ENCODE results near the gene C22orf23. TPM values are rescaled to one million over a fixed set of nuclear protein-coding genes. Genes with fewer than 3 reads are reported as not detected.

C22orf23 gene
- total and polyA plus RNA-seq, 9 of the 15 experiments (the other 6 are each of a cell fraction or from before 2014, with no cell fraction given): 0.25 to 1.0 (median 0.53) TPM

DNA sequence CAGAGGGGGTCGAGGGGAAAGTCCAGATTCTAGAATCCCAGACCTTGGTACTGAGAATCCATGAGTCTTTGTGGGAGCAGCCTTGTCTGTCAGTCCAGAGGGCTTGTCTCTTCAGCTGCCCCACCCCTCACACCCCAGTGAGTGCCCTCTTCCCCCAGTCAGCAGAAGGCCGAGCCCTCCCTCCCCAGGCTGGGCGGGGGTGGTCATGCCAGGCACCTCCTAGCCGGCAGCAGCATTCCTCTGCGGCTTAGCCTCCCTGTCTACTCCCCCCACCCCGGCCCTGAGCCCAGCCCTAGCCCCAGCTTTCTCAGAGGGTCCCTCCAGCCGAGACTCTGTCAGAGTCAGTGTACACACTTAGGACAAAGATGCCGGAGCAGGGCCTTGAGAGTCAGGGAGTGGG lies 26.4 kb upstream of the C22orf23 start:
- Histone ChIP-seq H3K4me1 (replicated peaks in 1 of 2; ENCODE audit: control insufficient read depth in 2 of 2, insufficient read depth in 2 of 2, low read length in 2 of 2) (peaks cover 0 to 7% of the 10 kb centered on the region in 2 experiments; a peak in 2 of 5 replicates), H2AFZ (ENCODE audit: low read depth, low read length) (no peak overlapping the region), H3K79me2 (ENCODE audit: control insufficient read depth, insufficient read depth, low read length) (no peaks in the 10 kb centered on the region), H3K36me3 (ENCODE audit: control insufficient read depth, insufficient read depth, low read length) (no peaks in the 10 kb centered on the region), H3K27ac (ENCODE audit: extremely low read depth, low read depth, low read length) (no peak overlapping the region), H4K20me1 (replicated peaks; ENCODE audit: control insufficient read depth, insufficient read depth, low read length) (no peaks in the 10 kb centered on the region), H3K4me3 (no peak overlapping the region), H3K9me3 (replicated peaks; ENCODE audit: control insufficient read depth, insufficient read depth, low read depth, low read length) (no peaks in the 10 kb centered on the region), H3K27me3 (ENCODE audit: control insufficient read depth in 2 of 2, insufficient read depth in 2 of 2, low read length in 2 of 2) (no peaks in the 10 kb centered on the region), H3K4me2 (ENCODE audit: insufficient read depth, low read length) (no peak overlapping the region), H3K9me1 (ENCODE audit: control insufficient read depth, insufficient read depth, low read length) (no peaks in the 10 kb centered on the region), H3K9ac (ENCODE audit: insufficient read depth in 1 of 2, low read depth in 2 of 2, low read length in 2 of 2) (no peak overlapping the region)
- DNase-seq (ENCODE audit: extremely low read depth in 1 of 4, low spot score in 3 of 4) (no peak), ATAC-seq (no peak), FAIRE-seq (no peak)
- intact Hi-C loops (cut with micrococcal nuclease): no loop called here
- BruUV-seq (replicated peaks): no TSS peak
- 40% methylated on average over 4 of the region's 8 CpGs for WGBS (ENCODE audit: insufficient coverage, low coverage, missing lambda C conversion rate)
- ChIA-PET POLR2A (interaction anchor here (0.5 to 0.7 kb wide), 2 partner anchors 13 to 107 kb away, joined by 3 read pairs; no protein-coding TSS in a partner anchor), CTCF (ENCODE audit: low intra/inter-chr PET ratio) (no interaction called here)
- in situ Hi-C loops (cut with MboI): loop anchor here (10.0 kb wide), 1 partner anchor 435 kb away; no protein-coding TSS in a partner anchor
- no peak for TF ChIP-seq L3MBTL2 (IDR thresholded peaks at IDR 0.05)
- TF ChIP-seq DNMT1 (IDR thresholded peaks at IDR 0.05): no peak
- TF ChIP-seq, protein P1, sequence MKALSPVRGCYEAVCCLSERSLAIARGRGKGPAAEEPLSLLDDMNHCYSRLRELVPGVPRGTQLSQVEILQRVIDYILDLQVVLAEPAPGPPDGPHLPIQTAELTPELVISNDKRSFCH (CRISPR knock-in tag; IDR thresholded peaks at IDR 0.05): no peak
- TF ChIP-seq, protein P1 (tag; IDR thresholded peaks at IDR 0.05): no peak
- TF ChIP-seq, protein P2, sequence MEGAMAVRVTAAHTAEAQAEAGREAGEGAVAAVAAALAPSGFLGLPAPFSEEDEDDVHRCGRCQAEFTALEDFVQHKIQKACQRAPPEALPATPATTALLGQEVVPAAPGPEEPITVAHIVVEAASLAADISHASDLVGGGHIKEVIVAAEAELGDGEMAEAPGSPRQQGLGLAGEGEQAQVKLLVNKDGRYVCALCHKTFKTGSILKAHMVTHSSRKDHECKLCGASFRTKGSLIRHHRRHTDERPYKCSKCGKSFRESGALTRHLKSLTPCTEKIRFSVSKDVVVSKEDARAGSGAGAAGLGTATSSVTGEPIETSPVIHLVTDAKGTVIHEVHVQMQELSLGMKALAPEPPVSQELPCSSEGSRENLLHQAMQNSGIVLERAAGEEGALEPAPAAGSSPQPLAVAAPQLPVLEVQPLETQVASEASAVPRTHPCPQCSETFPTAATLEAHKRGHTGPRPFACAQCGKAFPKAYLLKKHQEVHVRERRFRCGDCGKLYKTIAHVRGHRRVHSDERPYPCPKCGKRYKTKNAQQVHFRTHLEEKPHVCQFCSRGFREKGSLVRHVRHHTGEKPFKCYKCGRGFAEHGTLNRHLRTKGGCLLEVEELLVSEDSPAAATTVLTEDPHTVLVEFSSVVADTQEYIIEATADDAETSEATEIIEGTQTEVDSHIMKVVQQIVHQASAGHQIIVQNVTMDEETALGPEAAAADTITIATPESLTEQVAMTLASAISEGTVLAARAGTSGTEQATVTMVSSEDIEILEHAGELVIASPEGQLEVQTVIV (CRISPR knock-in tag; IDR thresholded peaks at IDR 0.05; ENCODE audit: borderline replicate concordance): no peak
- TF ChIP-seq HNRNPH1 (optimal IDR thresholded peaks at IDR 0.05; ENCODE audit: low read depth, low read length): no peak
- TF ChIP-seq ZBTB1 (CRISPR knock-in tag; IDR thresholded peaks at IDR 0.05; ENCODE audit: borderline replicate concordance, low read depth): no peak
- no peak for TF ChIP-seq ZNF212 (CRISPR knock-in tag; IDR thresholded peaks at IDR 0.05)
- TF ChIP-seq IFI16 (CRISPR knock-in tag; IDR thresholded peaks at IDR 0.05): no peak
- no peak for TF ChIP-seq NFE2L1 (tag; IDR thresholded peaks at IDR 0.05; ENCODE audit: borderline replicate concordance, low read depth)
- TF ChIP-seq, protein P3, sequence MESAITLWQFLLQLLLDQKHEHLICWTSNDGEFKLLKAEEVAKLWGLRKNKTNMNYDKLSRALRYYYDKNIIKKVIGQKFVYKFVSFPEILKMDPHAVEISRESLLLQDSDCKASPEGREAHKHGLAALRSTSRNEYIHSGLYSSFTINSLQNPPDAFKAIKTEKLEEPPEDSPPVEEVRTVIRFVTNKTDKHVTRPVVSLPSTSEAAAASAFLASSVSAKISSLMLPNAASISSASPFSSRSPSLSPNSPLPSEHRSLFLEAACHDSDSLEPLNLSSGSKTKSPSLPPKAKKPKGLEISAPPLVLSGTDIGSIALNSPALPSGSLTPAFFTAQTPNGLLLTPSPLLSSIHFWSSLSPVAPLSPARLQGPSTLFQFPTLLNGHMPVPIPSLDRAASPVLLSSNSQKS (CRISPR knock-in tag; IDR thresholded peaks at IDR 0.05): no peak
- TF ChIP-seq TCFL5 (CRISPR knock-in tag; conservative IDR thresholded peaks at IDR 0.05): no peak
- no peak for TF ChIP-seq HSF4 (CRISPR knock-in tag; IDR thresholded peaks at IDR 0.05; ENCODE audit: borderline replicate concordance)
- TF ChIP-seq, protein P4, sequence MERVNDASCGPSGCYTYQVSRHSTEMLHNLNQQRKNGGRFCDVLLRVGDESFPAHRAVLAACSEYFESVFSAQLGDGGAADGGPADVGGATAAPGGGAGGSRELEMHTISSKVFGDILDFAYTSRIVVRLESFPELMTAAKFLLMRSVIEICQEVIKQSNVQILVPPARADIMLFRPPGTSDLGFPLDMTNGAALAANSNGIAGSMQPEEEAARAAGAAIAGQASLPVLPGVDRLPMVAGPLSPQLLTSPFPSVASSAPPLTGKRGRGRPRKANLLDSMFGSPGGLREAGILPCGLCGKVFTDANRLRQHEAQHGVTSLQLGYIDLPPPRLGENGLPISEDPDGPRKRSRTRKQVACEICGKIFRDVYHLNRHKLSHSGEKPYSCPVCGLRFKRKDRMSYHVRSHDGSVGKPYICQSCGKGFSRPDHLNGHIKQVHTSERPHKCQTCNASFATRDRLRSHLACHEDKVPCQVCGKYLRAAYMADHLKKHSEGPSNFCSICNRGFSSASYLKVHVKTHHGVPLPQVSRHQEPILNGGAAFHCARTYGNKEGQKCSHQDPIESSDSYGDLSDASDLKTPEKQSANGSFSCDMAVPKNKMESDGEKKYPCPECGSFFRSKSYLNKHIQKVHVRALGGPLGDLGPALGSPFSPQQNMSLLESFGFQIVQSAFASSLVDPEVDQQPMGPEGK (CRISPR knock-in tag; IDR thresholded peaks at IDR 0.05; ENCODE audit: borderline replicate concordance): no peak
- TF ChIP-seq ZEB2 (IDR thresholded peaks at IDR 0.05): no peak
- TF ChIP-seq RUNX1 (IDR thresholded peaks at IDR 0.05; ENCODE audit: low read depth): no peak
- TF ChIP-seq NFATC3 (IDR thresholded peaks at IDR 0.05): no peak
- no peak for TF ChIP-seq ERF (CRISPR knock-in tag; IDR thresholded peaks at IDR 0.05)
- TF ChIP-seq ZBTB7A (IDR thresholded peaks at IDR 0.05; ENCODE audit: borderline replicate concordance, control insufficient read depth, low read depth, low read length): no peak

Data from K562 (cell line).